K562 (cell line): ENCODE results near the gene CATSPER4. TPM values are rescaled to one million over a fixed set of nuclear protein-coding genes. Genes with fewer than 3 reads are reported as not detected.
A peak's percentile ranks its signal among the peaks of the same experiment; 100 is the strongest.

Experiments used
- ATF1 ChIP-seq, 2 experiments: fragments of 450-650 bp in 1 of 2; IDR thresholded peaks; 2 replicates each; pipeline ENCODE4 v1.6.1; 2016; ENCODE audit warnings: missing compliant biosample characterization in 1 of 2, missing genetic modification characterization in 1 of 2
- CHD1 ChIP-seq: fragments of 200-600 bp; sonication (generic); IDR thresholded peaks from one replicate; pipeline ENCODE4 v1.6.1; 2012; ENCODE audit warnings: mild to moderate bottlenecking, moderate library complexity, low read length, inconsistent platforms
- E2F5 ChIP-seq: sonication (generic); formaldehyde crosslinking; IDR thresholded peaks from 2 replicates; pipeline ENCODE4 v1.8.0; 2022; ENCODE audit warnings: mild to moderate bottlenecking, missing genetic modification reagents
- HDAC1 ChIP-seq, 2 experiments: fragments of 450-650 bp; IDR thresholded peaks; 2 replicates each; pipeline ENCODE4 v1.6.1; 2016 to 2017; ENCODE audit warnings: inconsistent platforms in 1 of 2, mild to moderate bottlenecking in 1 of 2, moderate library complexity in 1 of 2
- HINFP ChIP-seq: fragments of 450-650 bp; conservative IDR thresholded peaks from 2 replicates; pipeline ENCODE4 v1.6.1; 2016; ENCODE audit warnings: missing genetic modification characterization, low read depth, mild to moderate bottlenecking, control low read depth, missing compliant biosample characterization
- KDM2B ChIP-seq: fragments of 250-450 bp; sonication (Bioruptor Pico); IDR thresholded peaks from 2 replicates; pipeline ENCODE4 v1.8.0; 2021; ENCODE audit warnings: mild to moderate bottlenecking, moderate library complexity
- MXI1 ChIP-seq: IDR thresholded peaks from 2 replicates; pipeline ENCODE4 v1.6.1; 2011; ENCODE audit warnings: low read depth, mild to moderate bottlenecking, improper control_type of control experiment, low read length
- MYC ChIP-seq, 2 experiments: fragments of 250-450 bp in 1 of 2; sonication (Bioruptor Pico) in 1 of 2; IDR thresholded peaks; 2 replicates each; pipeline versions ENCODE4 v1.5.1 to v1.6.1; 2012 to 2021; ENCODE audit warnings: low read depth in 2 of 2, borderline replicate concordance in 1 of 2, improper control_type of control experiment in 1 of 2, low read length in 1 of 2, mild to moderate bottlenecking in 1 of 2, moderate library complexity in 1 of 2
- NCOA1 ChIP-seq: fragments of 450-650 bp; IDR thresholded peaks from 2 replicates; pipeline ENCODE4 v1.6.1; 2016; ENCODE audit warnings: low read depth
- PHB2 ChIP-seq: fragments of 450-650 bp; IDR thresholded peaks from 2 replicates; pipeline ENCODE4 v1.6.1; 2017; ENCODE audit warnings: low read depth
- RBBP5 ChIP-seq: fragments of 200-600 bp; sonication (generic); IDR thresholded peaks from 2 replicates; pipeline ENCODE4 v1.6.1; 2012; ENCODE audit warnings: borderline replicate concordance, mild to moderate bottlenecking, low read length, control low read depth, inconsistent platforms; ENCODE audit not compliant: insufficient read depth, poor library complexity, severe bottlenecking
- RNF2 ChIP-seq: sonication (generic); IDR thresholded peaks from 2 replicates; pipeline ENCODE4 v1.6.1; 2016
- UBTF ChIP-seq, 2 experiments: IDR thresholded peaks; 2 replicates each; pipeline ENCODE4 v1.6.1; 2012; ENCODE audit warnings: improper control_type of control experiment in 2 of 2, low read depth in 2 of 2, low read length in 2 of 2, borderline replicate concordance in 1 of 2
- ZC3H8 ChIP-seq: fragments of 450-650 bp; IDR thresholded peaks from 2 replicates; pipeline ENCODE4 v1.6.1; 2017
- ZFP36 ChIP-seq: fragments of 150-350 bp; IDR thresholded peaks from 2 replicates; pipeline ENCODE4 v1.6.1; 2018; ENCODE audit warnings: low read length, low read depth; ENCODE audit not compliant: partially characterized antibody
- ZNF551 ChIP-seq: fragments of 250-450 bp; sonication (Bioruptor Pico); IDR thresholded peaks from 2 replicates; pipeline ENCODE4 v1.5.0; 2021; ENCODE audit warnings: mild to moderate bottlenecking, moderate library complexity
- polyA plus RNA-seq, 8 experiments: library from polyadenylated mRNA; depleted of rRNA in 4 of 8; stranded (reverse) in 5 of 8; unstranded in 3 of 8; fragments of >200 nt; fragmentation: Nextera tagmentation in 2 of 8; fragmentation: Illumina TruSeq in 1 of 8; extraction: Ambion mirVana in 2 of 8; extraction: Trizol in 1 of 8; gene quantifications; 2 replicates each; pipeline versions ENCODE4 v1.2.1 to v1.2.3, GENCODE V29; 2011 to 2014; ENCODE audit warnings: inconsistent platforms in 1 of 8, missing spikeins in 1 of 8
- total RNA-seq, 7 experiments: library from RNA; depleted of rRNA in 6 of 7; stranded (reverse); fragments of >200 nt in 6 of 7; fragmentation: Illumina TruSeq in 2 of 7; extraction: Trizol in 2 of 7; gene quantifications; 2 replicates each; pipeline versions ENCODE4 v1.2.1 to v1.2.3, GENCODE V29; 2011 to 2021; ENCODE audit warnings: low replicate concordance in 1 of 7
- TF ChIP-seq, protein P1 (sequence below): fragments of 450-650 bp; IDR thresholded peaks from 2 replicates; pipeline ENCODE4 v1.6.1; 2014; ENCODE audit warnings: low read depth, mild to moderate bottlenecking, moderate library complexity, borderline replicate concordance
- TF ChIP-seq, protein P2 (sequence below): IDR thresholded peaks from 2 replicates; pipeline ENCODE4 v1.6.1; 2011; ENCODE audit not compliant: insufficient read length; ENCODE audit errors: extremely low read depth

The CATSPER4 gene
- total and polyA plus RNA-seq, 9 of the 15 experiments (the other 6 are each of a cell fraction or from before 2014, with no cell fraction given) = 0.04 to 0.13 TPM; not detected in 7

DNA sequence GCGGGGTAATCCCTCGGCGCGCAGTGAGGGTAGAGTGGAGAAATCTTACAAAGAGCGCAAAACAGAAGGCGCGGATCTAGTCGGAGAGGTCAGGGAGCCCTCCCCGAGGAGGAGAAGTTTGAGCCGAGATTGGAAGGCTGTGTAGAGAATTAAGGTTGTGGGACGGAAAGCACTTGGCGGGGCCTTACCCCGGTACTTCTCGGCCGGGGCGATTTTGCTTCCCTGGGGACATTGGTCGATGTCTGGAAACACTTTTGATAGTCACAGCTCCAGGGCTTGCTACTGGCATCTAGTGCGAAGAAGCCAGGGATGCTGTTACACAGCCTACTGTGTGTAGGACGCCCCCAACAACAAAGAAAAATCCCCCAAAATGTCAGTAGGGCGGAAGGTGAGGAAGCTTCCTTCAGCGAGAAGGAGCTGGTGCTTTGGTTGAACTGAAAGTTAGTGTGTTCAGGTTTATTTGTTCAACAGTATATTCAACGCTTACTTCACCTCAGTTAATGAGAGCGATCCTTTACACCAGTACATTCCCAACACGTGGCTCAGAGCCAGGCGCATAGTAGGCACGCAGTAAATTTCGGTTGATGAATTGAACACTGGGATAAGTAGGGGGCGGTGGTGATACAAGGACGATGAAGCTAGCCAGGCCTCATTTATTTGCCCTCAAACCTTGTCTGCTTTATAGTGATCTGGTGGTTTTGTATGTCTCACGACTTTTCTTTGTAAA, 44.4 kb downstream of the CATSPER4 start (continued):
- TF ChIP-seq HINFP (tag) = no peak
- TF ChIP-seq PHB2 = no peak
- TF ChIP-seq MYC (IDR thresholded peaks at IDR 0.05; ENCODE audit: low read depth, low read length) = peak; percentile 86
- no peak for TF ChIP-seq MYC (CRISPR knock-in tag; IDR thresholded peaks at IDR 0.05; ENCODE audit: borderline replicate concordance, low read depth)
- peak; percentile 5 for TF ChIP-seq NCOA1
- peak; percentile 42; the same call in 1 of the 2 replicates for TF ChIP-seq KDM2B (CRISPR knock-in tag)
- TF ChIP-seq MXI1 = peak; percentile 75
- 0 out of 2 replicates have a peak, but pooled peaks have one; percentile 10 for TF ChIP-seq ZC3H8
- no peak for TF ChIP-seq ATF1 (CRISPR knock-in tag; IDR thresholded peaks at IDR 0.05)
- no peak for TF ChIP-seq ATF1 (tag; IDR thresholded peaks at IDR 0.05)
- TF ChIP-seq CHD1 = peak; percentile 55
- peak; percentile 27 for TF ChIP-seq RBBP5
- TF ChIP-seq RNF2 = peak; percentile 17; the same call in 1 of the 2 replicates
- TF ChIP-seq ZFP36 = peak; percentile 12
- no peak for TF ChIP-seq E2F5 (CRISPR knock-in tag)
- peak in 1 of 2 experiments; percentile 67; a peak in 1 of 4 replicates for TF ChIP-seq UBTF (IDR thresholded peaks at IDR 0.05; ENCODE audit: borderline replicate concordance in 1 of 2, low read depth in 2 of 2, low read length in 2 of 2)
- no peak for TF ChIP-seq ZNF551 (CRISPR knock-in tag)
- TF ChIP-seq HDAC1 (IDR thresholded peaks at IDR 0.05) = peak in 1 of 2 experiments; percentile 64; a peak in 2 of 4 replicates
- TF ChIP-seq, protein P1, sequence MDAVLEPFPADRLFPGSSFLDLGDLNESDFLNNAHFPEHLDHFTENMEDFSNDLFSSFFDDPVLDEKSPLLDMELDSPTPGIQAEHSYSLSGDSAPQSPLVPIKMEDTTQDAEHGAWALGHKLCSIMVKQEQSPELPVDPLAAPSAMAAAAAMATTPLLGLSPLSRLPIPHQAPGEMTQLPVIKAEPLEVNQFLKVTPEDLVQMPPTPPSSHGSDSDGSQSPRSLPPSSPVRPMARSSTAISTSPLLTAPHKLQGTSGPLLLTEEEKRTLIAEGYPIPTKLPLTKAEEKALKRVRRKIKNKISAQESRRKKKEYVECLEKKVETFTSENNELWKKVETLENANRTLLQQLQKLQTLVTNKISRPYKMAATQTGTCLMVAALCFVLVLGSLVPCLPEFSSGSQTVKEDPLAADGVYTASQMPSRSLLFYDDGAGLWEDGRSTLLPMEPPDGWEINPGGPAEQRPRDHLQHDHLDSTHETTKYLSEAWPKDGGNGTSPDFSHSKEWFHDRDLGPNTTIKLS = 0 out of 2 replicates have a peak, but pooled peaks have one; percentile 23
- TF ChIP-seq, protein P2, sequence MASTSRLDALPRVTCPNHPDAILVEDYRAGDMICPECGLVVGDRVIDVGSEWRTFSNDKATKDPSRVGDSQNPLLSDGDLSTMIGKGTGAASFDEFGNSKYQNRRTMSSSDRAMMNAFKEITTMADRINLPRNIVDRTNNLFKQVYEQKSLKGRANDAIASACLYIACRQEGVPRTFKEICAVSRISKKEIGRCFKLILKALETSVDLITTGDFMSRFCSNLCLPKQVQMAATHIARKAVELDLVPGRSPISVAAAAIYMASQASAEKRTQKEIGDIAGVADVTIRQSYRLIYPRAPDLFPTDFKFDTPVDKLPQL = no peak
